HepG2 (cell line): ENCODE measurements around the gene SIGMAR1. TPM values are rescaled to one million over a fixed set of nuclear protein-coding genes. Genes with fewer than 3 reads are reported as not detected.

ENCODE experiments used
- CREB1 ChIP-seq, 2 experiments: fragments of 450-650 bp in 1 of 2; IDR thresholded peaks; 2 replicates each; pipeline ENCODE4 v1.6.1; 2016 to 2017; ENCODE audit warnings: control low read depth in 1 of 2, mild to moderate bottlenecking in 1 of 2, missing compliant biosample characterization in 1 of 2, missing genetic modification characterization in 1 of 2
- EED ChIP-seq: sonication (generic); formaldehyde crosslinking; IDR thresholded peaks from 2 replicates; pipeline ENCODE4 v1.5.0; 2020; ENCODE audit warnings: mild to moderate bottlenecking, missing genetic modification reagents
- FOXO4 ChIP-seq: sonication (generic); formaldehyde crosslinking; conservative IDR thresholded peaks from 2 replicates; pipeline ENCODE4 v1.8.1; 2023; ENCODE audit warnings: missing genetic modification reagents
- HIVEP1 ChIP-seq: sonication (generic); formaldehyde crosslinking; IDR thresholded peaks from 2 replicates; pipeline ENCODE4 v1.4.0; 2020; ENCODE audit warnings: mild to moderate bottlenecking, missing genetic modification reagents
- HNF4G ChIP-seq, 2 experiments: sonication (generic) in 1 of 2; formaldehyde crosslinking in 1 of 2; IDR thresholded peaks; 2 replicates each; pipeline versions ENCODE4 v1.4.0 to v1.6.1; 2011 to 2020; ENCODE audit warnings: borderline replicate concordance in 2 of 2, low read depth in 2 of 2, mild to moderate bottlenecking in 2 of 2, low read length in 1 of 2, missing genetic modification reagents in 1 of 2, moderate library complexity in 1 of 2
- MYPOP ChIP-seq: sonication (generic); formaldehyde crosslinking; IDR thresholded peaks from 2 replicates; pipeline ENCODE4 v1.8.1; 2023; ENCODE audit warnings: mild to moderate bottlenecking, moderate library complexity, missing genetic modification reagents
- NFE2 ChIP-seq: sonication (generic); formaldehyde crosslinking; IDR thresholded peaks from 2 replicates; pipeline ENCODE4 v1.4.0; 2020; ENCODE audit warnings: missing genetic modification reagents
- NFKB2 ChIP-seq: sonication (generic); formaldehyde crosslinking; IDR thresholded peaks from 2 replicates; pipeline ENCODE4 v1.4.0; 2020; ENCODE audit warnings: missing genetic modification reagents, borderline replicate concordance
- NFYB ChIP-seq: sonication (generic); formaldehyde crosslinking; IDR thresholded peaks from 2 replicates; pipeline ENCODE4 v1.4.0; 2020; ENCODE audit warnings: missing genetic modification reagents
- NR3C1 ChIP-seq: sonication (generic); formaldehyde crosslinking; IDR thresholded peaks from 2 replicates; pipeline ENCODE4 v1.4.0; 2020; ENCODE audit warnings: missing genetic modification reagents
- NRL ChIP-seq: sonication (generic); formaldehyde crosslinking; IDR thresholded peaks from 2 replicates; pipeline ENCODE4 v1.5.0; 2020; ENCODE audit warnings: missing genetic modification reagents, mild to moderate bottlenecking, moderate library complexity, borderline replicate concordance
- POGZ ChIP-seq: sonication (generic); formaldehyde crosslinking; IDR thresholded peaks from 2 replicates; pipeline ENCODE4 v1.4.0; 2020; ENCODE audit warnings: mild to moderate bottlenecking, missing genetic modification reagents
- POLR2AphosphoS5 ChIP-seq: IDR thresholded peaks from 2 replicates; pipeline ENCODE4 v1.6.1; 2012; ENCODE audit warnings: low read depth, low read length
- THAP7 ChIP-seq: sonication (generic); formaldehyde crosslinking; IDR thresholded peaks from 2 replicates; pipeline ENCODE4 v1.8.1; 2023; ENCODE audit warnings: mild to moderate bottlenecking, missing genetic modification reagents
- ZBTB42 ChIP-seq: sonication (generic); formaldehyde crosslinking; IDR thresholded peaks from 2 replicates; pipeline ENCODE4 v1.5.0; 2020; ENCODE audit warnings: mild to moderate bottlenecking, missing genetic modification reagents
- ZBTB7B ChIP-seq: sonication (generic); formaldehyde crosslinking; IDR thresholded peaks from 2 replicates; pipeline ENCODE4 v1.4.0; 2020; ENCODE audit warnings: missing genetic modification reagents
- ZNF329 ChIP-seq: sonication (generic); formaldehyde crosslinking; IDR thresholded peaks from 2 replicates; pipeline ENCODE4 v1.9.0; 2021; ENCODE audit warnings: low read depth, mild to moderate bottlenecking, missing genetic modification reagents
- ZNF503 ChIP-seq: sonication (generic); formaldehyde crosslinking; IDR thresholded peaks from 2 replicates; pipeline ENCODE4 v1.4.0; 2020; ENCODE audit warnings: missing genetic modification reagents
- ZNF552 ChIP-seq: sonication (generic); formaldehyde crosslinking; IDR thresholded peaks from 2 replicates; pipeline ENCODE4 v1.9.0; 2022; ENCODE audit warnings: missing genetic modification reagents, mild to moderate bottlenecking, borderline replicate concordance
- ZNF770 ChIP-seq: sonication (generic); formaldehyde crosslinking; IDR thresholded peaks from 2 replicates; pipeline ENCODE4 v1.5.0; 2020; ENCODE audit warnings: mild to moderate bottlenecking, missing genetic modification reagents
- polyA plus RNA-seq, 8 experiments: library from polyadenylated mRNA; depleted of rRNA in 3 of 8; stranded (reverse) in 7 of 8; unstranded in 1 of 8; fragments of >200 nt; fragmentation: Illumina TruSeq in 4 of 8; extraction: Trizol in 4 of 8; gene quantifications; 2 replicates each; pipeline versions ENCODE4 v1.2.1 to v1.2.3, GENCODE V29; 2011 to 2016; ENCODE audit warnings: low read depth in 4 of 8, missing spikeins in 1 of 8, mixed read lengths in 1 of 8; ENCODE audit not compliant: insufficient read depth in 1 of 8
- total RNA-seq, 5 experiments: library from RNA; depleted of rRNA; stranded (reverse); fragments of >200 nt; fragmentation: Illumina TruSeq; extraction: Trizol; gene quantifications; 2 replicates each; pipeline ENCODE4 v1.2.3, GENCODE V29; 2016; ENCODE audit warnings: low read depth in 1 of 5

SIGMAR1 gene
- total and polyA plus RNA-seq, 2 of the 13 experiments (the other 11 are each of a cell fraction or from before 2014, with no cell fraction given): 38.9 to 60.8 TPM

- TF ChIP-seq ZBTB42 (CRISPR knock-in tag) (peak; percentile 83; the same call in 1 of the 2 replicates), FOXO4 (CRISPR knock-in tag) (no peak), CREB1 (IDR thresholded peaks at IDR 0.05) (peak; percentile 60), CREB1 (CRISPR knock-in tag; IDR thresholded peaks at IDR 0.05) (no peak; the same call in 1 of the 2 replicates), POGZ (CRISPR knock-in tag) (peak; percentile 80), NFKB2 (CRISPR knock-in tag) (no peak; the same call in 1 of the 2 replicates), NRL (peak; percentile 92), ZNF552 (peak; percentile 87), ZNF329 (CRISPR knock-in tag) (0 out of 2 replicates have a peak, but pooled peaks have one; percentile 61), HNF4G (IDR thresholded peaks at IDR 0.05; ENCODE audit: borderline replicate concordance, low read depth, low read length) (no peak), HNF4G (CRISPR knock-in tag; IDR thresholded peaks at IDR 0.05; ENCODE audit: borderline replicate concordance, low read depth) (0 out of 2 replicates have a peak, but pooled peaks have one; percentile 27), EED (CRISPR knock-in tag) (no peak), NFE2 (no peak), ZNF503 (CRISPR knock-in tag) (0 out of 2 replicates have a peak, but pooled peaks have one; percentile 15), HIVEP1 (CRISPR knock-in tag) (peak; percentile 79), ZBTB7B (CRISPR knock-in tag) (peak; percentile 48; the same call in 1 of the 2 replicates), NR3C1 (no peak), NFYB (peak; percentile 96), ZNF770 (CRISPR knock-in tag) (peak; percentile 63; the same call in 1 of the 2 replicates), POLR2AphosphoS5 (peak; percentile 86), MYPOP (CRISPR knock-in tag) (peak; percentile 66), THAP7 (CRISPR knock-in tag) (no peak)
Observed at GRCh38 chr9:34646211-34647083, 8.9 kb upstream of the SIGMAR1 start, which contains the start of gene GALT (continued).
